SK-N-SH (cell line): ENCODE results near the gene SOWAHA. TPM values are rescaled to one million over a fixed set of nuclear protein-coding genes. Genes with fewer than 3 reads are reported as not detected.

Experiments used
- CTCF ChIA-PET: fragments of 300-600, 350-600 bp; formaldehyde crosslinking; extraction: SDS; loops from one replicate; lab custom pipeline; 2021; lab: Yijun Ruan, JAX
- POLR2A ChIA-PET: fragments of 350-600 bp; sonication (Branson Sonifier 250); formaldehyde crosslinking; extraction: SDS; loops from one replicate; lab custom pipeline; 2020; ENCODE audit warnings: antibody characterized with exemption, inconsistent platforms; lab: Yijun Ruan, JAX
- DNase-seq: peaks from one replicate; pipeline ENCODE4 v3.0.0; 2012
- H2AFZ ChIP-seq: fragments of 200-600 bp; sonication (generic); 2 replicates; pipeline ENCODE4 v1.8.1; 2016; ENCODE audit warnings: antibody characterized with exemption, mild to moderate bottlenecking, low read depth
- H3F3A ChIP-seq: fragments of 200-600 bp; sonication (generic); replicated peaks from 2 replicates; pipeline ENCODE3; 2016; ENCODE audit warnings: antibody characterized with exemption, mild to moderate bottlenecking; ENCODE audit not compliant: insufficient read depth
- H3K27ac ChIP-seq, 2 experiments: fragments of 200-500 bp in 1 of 2; fragments of 200-600 bp in 1 of 2; sonication (Bioruptor generic) in 1 of 2; sonication (generic), shearing (Covaris generic) in 1 of 2; 2 replicates each; pipeline versions ENCODE4 v1.5.1 to v1.6.1; 2014 to 2016; ENCODE audit warnings: low read depth in 2 of 2, inconsistent platforms in 1 of 2, low read length in 1 of 2, mild to moderate bottlenecking in 1 of 2, mixed read lengths in 1 of 2
- H3K27me3 ChIP-seq: fragments of 200-600 bp; sonication (generic), shearing (Covaris generic); 2 replicates; pipeline ENCODE4 v1.6.1; 2016; ENCODE audit warnings: mixed run types; ENCODE audit not compliant: insufficient read depth
- H3K36me3 ChIP-seq, 2 experiments: fragments of 200-500 bp in 1 of 2; fragments of 200-600 bp in 1 of 2; sonication (Bioruptor generic) in 1 of 2; sonication (generic) in 1 of 2; replicated peaks in 1 of 2; 2 replicates each; pipeline versions ENCODE3 to v1.5.1; 2014 to 2016; ENCODE audit warnings: low read length in 1 of 2, mild to moderate bottlenecking in 1 of 2; ENCODE audit not compliant: insufficient read depth in 2 of 2, control insufficient read depth in 1 of 2
- H3K4me1 ChIP-seq, 2 experiments: fragments of 200-500 bp in 1 of 2; fragments of 200-600 bp in 1 of 2; sonication (Bioruptor generic) in 1 of 2; sonication (generic), shearing (Covaris generic) in 1 of 2; 2 replicates each; pipeline versions ENCODE4 v1.5.1 to v1.6.1; 2014 to 2016; ENCODE audit warnings: low read depth in 1 of 2, low read length in 1 of 2, mixed run types in 1 of 2; ENCODE audit not compliant: insufficient read depth in 2 of 2, control insufficient read depth in 1 of 2
- H3K4me2 ChIP-seq: fragments of 200-600 bp; sonication (generic), shearing (Covaris generic); 2 replicates; pipeline ENCODE4 v1.6.1; 2017; ENCODE audit warnings: mixed run types
- H3K4me3 ChIP-seq, 2 experiments: fragments of 200-500 bp in 1 of 2; fragments of 200-600 bp in 1 of 2; sonication (Bioruptor generic) in 1 of 2; sonication (generic), shearing (Covaris generic) in 1 of 2; 2 replicates each; pipeline versions ENCODE4 v1.5.1 to v1.8.1; 2014 to 2016; ENCODE audit warnings: low read depth in 2 of 2, inconsistent platforms in 1 of 2, low read length in 1 of 2, mild to moderate bottlenecking in 1 of 2, mixed read lengths in 1 of 2, moderate library complexity in 1 of 2
- H3K79me2 ChIP-seq: fragments of 200-600 bp; sonication (generic); 2 replicates; pipeline ENCODE4 v1.8.1; 2017; ENCODE audit warnings: mild to moderate bottlenecking; ENCODE audit not compliant: insufficient read depth
- H3K9ac ChIP-seq: fragments of 200-600 bp; sonication (generic); 2 replicates; pipeline ENCODE4 v1.6.1; 2017; ENCODE audit warnings: mixed run types
- H3K9me2 ChIP-seq: fragments of 200-600 bp; sonication (generic); 2 replicates; pipeline ENCODE4 v1.6.1; 2017; ENCODE audit warnings: mixed run types
- H3K9me3 ChIP-seq: fragments of 200-600 bp; sonication (generic); 2 replicates; pipeline ENCODE4 v1.6.1; 2017; ENCODE audit warnings: mixed run types, mild to moderate bottlenecking, moderate library complexity
- H4K20me1 ChIP-seq: fragments of 200-600 bp; sonication (generic); 2 replicates; pipeline ENCODE4 v1.6.1; 2017; ENCODE audit warnings: mild to moderate bottlenecking, mixed run types; ENCODE audit not compliant: insufficient read depth
- CHD2 ChIP-seq: fragments of 150-350 bp; IDR thresholded peaks from 2 replicates; pipeline ENCODE4 v1.6.1; 2018; ENCODE audit warnings: low read length; ENCODE audit not compliant: partially characterized antibody
- ELF1 ChIP-seq: IDR thresholded peaks from 2 replicates; pipeline ENCODE4 v1.4.0; 2012
- FOSL2 ChIP-seq: IDR thresholded peaks from 2 replicates; pipeline ENCODE4 v1.4.0; 2012; ENCODE audit warnings: low read depth, mild to moderate bottlenecking, moderate library complexity, borderline replicate concordance
- FOXM1 ChIP-seq: IDR thresholded peaks from 2 replicates; pipeline ENCODE4 v1.4.0; 2012; ENCODE audit warnings: low read depth, mild to moderate bottlenecking
- GATA2 ChIP-seq: sonication (generic); formaldehyde crosslinking; IDR thresholded peaks from 2 replicates; pipeline ENCODE4 v1.5.0; 2020; ENCODE audit warnings: mild to moderate bottlenecking, missing genetic modification reagents
- JUND ChIP-seq: IDR thresholded peaks from 2 replicates; pipeline ENCODE4 v1.4.0; 2012
- MXI1 ChIP-seq: IDR thresholded peaks from 2 replicates; pipeline ENCODE4 v1.6.1; 2012; ENCODE audit warnings: mild to moderate bottlenecking, low read depth, low read length, improper control_type of control experiment
- NFIC ChIP-seq: IDR thresholded peaks from 2 replicates; pipeline ENCODE4 v1.4.0; 2012; ENCODE audit warnings: borderline replicate concordance
- RCOR1 ChIP-seq: fragments of 150-350 bp; IDR thresholded peaks from 2 replicates; pipeline ENCODE4 v1.6.1; 2017; ENCODE audit warnings: antibody characterized with exemption, low read length
- SIN3A ChIP-seq: IDR thresholded peaks from 2 replicates; pipeline ENCODE4 v1.6.1; 2012; ENCODE audit warnings: low read depth, mild to moderate bottlenecking, low read length, moderate library complexity, borderline replicate concordance
- TAF1 ChIP-seq: IDR thresholded peaks from 2 replicates; pipeline ENCODE4 v1.6.1; 2012; ENCODE audit warnings: low read depth, mild to moderate bottlenecking, low read length, moderate library complexity, borderline replicate concordance
- WGBS: methylation state at CpG from one replicate; pipeline ENCODE4 v1.1.6; 2017; ENCODE audit warnings: low lambda C conversion rate; 5-methylcytosine and 5-hydroxymethylcytosine counted together
- polyA plus RNA-seq, 3 experiments: library from polyadenylated mRNA; depleted of rRNA; stranded (reverse); fragments of >200 nt; gene quantifications; 2 replicates each; pipeline ENCODE4 v1.2.3, GENCODE V29; 2012
- TF ChIP-seq, protein P1 (sequence below): IDR thresholded peaks from 2 replicates; pipeline ENCODE4 v1.4.0; 2012; ENCODE audit warnings: low read depth, borderline replicate concordance
- TF ChIP-seq, protein P2 (sequence below): IDR thresholded peaks from 2 replicates; pipeline ENCODE4 v1.6.1; 2012; ENCODE audit warnings: mild to moderate bottlenecking, low read depth, low read length, moderate library complexity

The SOWAHA gene
- polyA plus RNA-seq, 1 of the 3 experiments (the other 2 are of a cell fraction): 0.30 TPM

DNA sequence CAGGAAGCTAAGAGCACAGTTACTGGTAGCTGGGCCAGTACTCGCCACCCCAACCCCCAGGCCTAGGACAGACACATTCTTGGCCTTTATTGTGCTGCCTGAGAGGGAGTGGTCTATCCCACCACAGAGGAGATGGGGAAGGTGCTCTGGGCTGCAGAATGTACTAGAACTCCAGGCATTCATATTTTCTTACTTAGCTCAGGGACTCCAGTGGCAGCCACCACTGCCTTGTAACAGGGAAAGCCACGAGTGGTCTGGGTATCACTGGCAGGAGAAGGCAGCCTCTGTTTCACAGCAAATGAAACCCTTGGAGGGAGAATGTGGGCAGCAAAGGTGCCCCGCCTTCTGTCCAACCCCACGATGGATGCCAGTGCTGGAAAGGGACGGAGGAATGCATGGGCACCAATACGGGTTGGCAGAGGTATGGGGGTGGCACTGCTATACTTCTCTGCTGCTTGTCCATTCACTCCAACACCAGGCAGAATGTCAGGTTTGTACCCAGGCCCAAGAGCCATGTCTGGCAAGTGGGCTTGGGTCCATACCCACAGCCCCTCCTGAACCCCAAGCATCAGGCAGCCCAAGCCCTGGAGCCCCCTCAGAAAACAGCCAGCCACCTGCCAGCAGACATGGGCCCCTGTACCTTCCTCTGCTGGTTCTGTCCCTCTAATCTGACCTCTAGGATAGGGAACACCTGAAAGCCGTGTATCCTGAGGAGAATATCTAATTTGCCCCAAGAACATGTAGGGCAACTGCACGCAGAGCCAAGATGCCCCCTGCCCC is 40.6 kb upstream of the SOWAHA start:
- Histone ChIP-seq H3K27ac (no peak overlapping the region), H4K20me1 (peaks cover 20% of the 10 kb centered on the region; the same call in 1 of the 2 replicates), H3K9me3 (no peaks in the 10 kb centered on the region), H3K9ac (no peak overlapping the region), H3K4me1 (peaks cover 19 to 52% of the 10 kb centered on the region in 2 experiments; a peak in 2 of 4 replicates), H3K4me3 (no peak overlapping the region), H3K9me2 (no peaks in the 10 kb centered on the region), H3K36me3 (no peaks in the 10 kb centered on the region), H3K4me2 (no peak overlapping the region), H3K79me2 (peaks cover 86% of the 10 kb centered on the region), H3K27me3 (no peaks in the 10 kb centered on the region), H3F3A (no peaks in the 10 kb centered on the region), H2AFZ (no peak overlapping the region)
- POLR2A ChIA-PET: no interaction called here
- no peak for DNase-seq
- 73% methylated on average over 6 of the region's 8 CpGs for WGBS
- CTCF ChIA-PET: interaction anchor here (1.0 to 1.4 kb wide), 2 partner anchors 48 to 55 kb away, joined by 4 to 5 read pairs; no protein-coding TSS in a partner anchor
- TF ChIP-seq JUND: no peak

DNA sequence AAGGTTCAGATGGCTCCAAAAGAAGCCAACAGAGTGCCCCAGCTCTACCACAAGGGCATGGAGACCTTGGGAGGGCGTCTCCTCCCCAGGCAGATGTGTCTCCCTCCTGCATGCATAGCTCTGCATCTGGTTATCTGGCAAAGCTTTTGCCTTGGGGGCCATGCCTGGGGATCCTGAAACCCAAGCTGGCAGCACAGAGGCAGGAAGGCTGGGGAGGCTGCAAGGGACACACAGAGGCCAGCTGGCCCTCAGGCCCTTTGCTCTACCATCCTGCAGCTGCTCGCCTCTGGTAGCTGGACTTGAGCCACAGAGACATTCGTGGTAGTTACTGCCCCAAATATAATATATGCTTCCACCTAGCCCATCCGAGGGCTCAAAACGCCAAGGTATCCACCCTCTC is 40.0 kb upstream of the SOWAHA start:
- H3K4me2 ChIP-seq: no peak overlapping the region
- 100% methylated on average over 3 of the region's 5 CpGs for WGBS

DNA sequence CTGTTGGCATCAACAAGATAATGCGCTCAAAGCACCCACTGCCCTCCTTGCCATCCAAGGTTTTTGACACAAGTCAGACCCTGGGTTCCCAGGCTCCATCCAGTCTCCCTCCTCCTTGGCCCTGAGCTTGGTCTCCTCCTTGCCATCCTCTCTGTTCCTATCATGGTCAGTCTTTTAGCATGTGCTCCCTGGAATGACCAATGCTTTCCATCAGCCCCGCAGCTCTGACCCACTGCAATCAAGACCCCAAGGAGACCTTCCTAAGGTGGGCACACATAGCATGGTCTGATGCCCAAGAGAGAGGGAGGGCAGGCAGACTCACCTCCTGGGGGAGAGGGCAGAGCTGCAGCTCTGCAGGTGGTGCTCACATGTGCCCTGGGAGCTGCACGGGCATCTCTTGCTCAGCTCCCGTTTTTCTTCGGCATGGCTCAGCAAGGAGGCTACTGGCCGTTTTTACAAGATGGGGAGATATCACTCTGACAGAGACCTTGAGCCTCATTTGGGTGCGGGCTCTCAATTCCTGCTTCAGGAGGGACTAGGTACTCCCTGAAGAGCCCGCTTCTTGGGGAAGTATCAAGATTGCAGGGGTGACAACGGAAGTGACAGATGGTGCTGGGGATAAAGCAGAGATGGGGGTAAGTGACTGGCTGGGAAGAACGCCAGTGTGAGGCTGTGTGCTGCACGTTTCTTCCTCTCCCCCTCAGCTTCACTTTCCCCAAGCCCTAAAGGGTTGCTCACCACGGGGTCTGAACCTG is 39.3 kb upstream of the SOWAHA start:
- 77% methylated on average over 12 of the region's 12 CpGs for WGBS
- ChIA-PET POLR2A (no interaction called here), CTCF (interaction anchor here (1.0 to 3.0 kb wide), 5 partner anchors 19 to 54 kb away, joined by 3 to 16 read pairs (median 5); partner anchors contain the start of gene CCNI2)
- Histone ChIP-seq H3K79me2 (peaks cover 75% of the 10 kb centered on the region), H3K36me3 (no peaks in the 10 kb centered on the region), H2AFZ (no peak overlapping the region), H3K27me3 (no peaks in the 10 kb centered on the region), H3K9me3 (no peaks in the 10 kb centered on the region), H3F3A (peaks cover 1% of the 10 kb centered on the region), H3K9ac (no peak overlapping the region), H3K9me2 (no peaks in the 10 kb centered on the region), H3K4me1 (peaks cover 10 to 49% of the 10 kb centered on the region in 2 experiments; a peak in 1 of 4 replicates), H3K4me3 (no peak overlapping the region), H4K20me1 (peaks cover 12% of the 10 kb centered on the region; the same call in 1 of the 2 replicates), H3K4me2 (no peak overlapping the region), H3K27ac (no peak overlapping the region; a peak in 1 of 4 replicates)
- no peak for DNase-seq
- TF ChIP-seq JUND (no peak), FOXM1 (no peak), CHD2 (no peak), MXI1 (no peak), TAF1 (no peak), RCOR1 (no peak), FOSL2 (no peak), ELF1 (no peak), GATA2 (no peak), SIN3A (no peak)
- TF ChIP-seq, protein P1, sequence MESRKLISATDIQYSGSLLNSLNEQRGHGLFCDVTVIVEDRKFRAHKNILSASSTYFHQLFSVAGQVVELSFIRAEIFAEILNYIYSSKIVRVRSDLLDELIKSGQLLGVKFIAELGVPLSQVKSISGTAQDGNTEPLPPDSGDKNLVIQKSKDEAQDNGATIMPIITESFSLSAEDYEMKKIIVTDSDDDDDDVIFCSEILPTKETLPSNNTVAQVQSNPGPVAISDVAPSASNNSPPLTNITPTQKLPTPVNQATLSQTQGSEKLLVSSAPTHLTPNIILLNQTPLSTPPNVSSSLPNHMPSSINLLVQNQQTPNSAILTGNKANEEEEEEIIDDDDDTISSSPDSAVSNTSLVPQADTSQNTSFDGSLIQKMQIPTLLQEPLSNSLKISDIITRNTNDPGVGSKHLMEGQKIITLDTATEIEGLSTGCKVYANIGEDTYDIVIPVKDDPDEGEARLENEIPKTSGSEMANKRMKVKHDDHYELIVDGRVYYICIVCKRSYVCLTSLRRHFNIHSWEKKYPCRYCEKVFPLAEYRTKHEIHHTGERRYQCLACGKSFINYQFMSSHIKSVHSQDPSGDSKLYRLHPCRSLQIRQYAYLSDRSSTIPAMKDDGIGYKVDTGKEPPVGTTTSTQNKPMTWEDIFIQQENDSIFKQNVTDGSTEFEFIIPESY: no peak
- TF ChIP-seq, protein P2, sequence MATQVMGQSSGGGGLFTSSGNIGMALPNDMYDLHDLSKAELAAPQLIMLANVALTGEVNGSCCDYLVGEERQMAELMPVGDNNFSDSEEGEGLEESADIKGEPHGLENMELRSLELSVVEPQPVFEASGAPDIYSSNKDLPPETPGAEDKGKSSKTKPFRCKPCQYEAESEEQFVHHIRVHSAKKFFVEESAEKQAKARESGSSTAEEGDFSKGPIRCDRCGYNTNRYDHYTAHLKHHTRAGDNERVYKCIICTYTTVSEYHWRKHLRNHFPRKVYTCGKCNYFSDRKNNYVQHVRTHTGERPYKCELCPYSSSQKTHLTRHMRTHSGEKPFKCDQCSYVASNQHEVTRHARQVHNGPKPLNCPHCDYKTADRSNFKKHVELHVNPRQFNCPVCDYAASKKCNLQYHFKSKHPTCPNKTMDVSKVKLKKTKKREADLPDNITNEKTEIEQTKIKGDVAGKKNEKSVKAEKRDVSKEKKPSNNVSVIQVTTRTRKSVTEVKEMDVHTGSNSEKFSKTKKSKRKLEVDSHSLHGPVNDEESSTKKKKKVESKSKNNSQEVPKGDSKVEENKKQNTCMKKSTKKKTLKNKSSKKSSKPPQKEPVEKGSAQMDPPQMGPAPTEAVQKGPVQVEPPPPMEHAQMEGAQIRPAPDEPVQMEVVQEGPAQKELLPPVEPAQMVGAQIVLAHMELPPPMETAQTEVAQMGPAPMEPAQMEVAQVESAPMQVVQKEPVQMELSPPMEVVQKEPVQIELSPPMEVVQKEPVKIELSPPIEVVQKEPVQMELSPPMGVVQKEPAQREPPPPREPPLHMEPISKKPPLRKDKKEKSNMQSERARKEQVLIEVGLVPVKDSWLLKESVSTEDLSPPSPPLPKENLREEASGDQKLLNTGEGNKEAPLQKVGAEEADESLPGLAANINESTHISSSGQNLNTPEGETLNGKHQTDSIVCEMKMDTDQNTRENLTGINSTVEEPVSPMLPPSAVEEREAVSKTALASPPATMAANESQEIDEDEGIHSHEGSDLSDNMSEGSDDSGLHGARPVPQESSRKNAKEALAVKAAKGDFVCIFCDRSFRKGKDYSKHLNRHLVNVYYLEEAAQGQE: no peak

More for the DNA sequence above, 40.0 kb upstream of the SOWAHA start:
- H4K20me1 ChIP-seq: peaks cover 19% of the 10 kb centered on the region; the same call in 1 of the 2 replicates
- peaks cover 82% of the 10 kb centered on the region for H3K79me2 ChIP-seq
- H3K27me3 ChIP-seq: no peaks in the 10 kb centered on the region
- H3K27ac ChIP-seq: no peak overlapping the region
- H3K4me3 ChIP-seq: no peak overlapping the region
- ChIA-PET POLR2A (no interaction called here), CTCF (interaction anchor here (1.0 to 3.0 kb wide), 4 partner anchors 18 to 55 kb away, joined by 3 to 13 read pairs (median 4); partner anchors contain the start of gene CCNI2)
- H3K9me3 ChIP-seq: no peaks in the 10 kb centered on the region
- no peaks in the 10 kb centered on the region for H3K36me3 ChIP-seq
- H3K9me2 ChIP-seq: no peaks in the 10 kb centered on the region
- H2AFZ ChIP-seq: no peak overlapping the region
- no peak for TF ChIP-seq GATA2
- TF ChIP-seq ELF1: no peak
- TF ChIP-seq NFIC: no peak
- TF ChIP-seq, all 33 proteins: peak for 0
- no peaks in the 10 kb centered on the region for H3F3A ChIP-seq
- DNase-seq: peak; percentile 15
- H3K9ac ChIP-seq: no peak overlapping the region
- H3K4me1 ChIP-seq: peaks cover 16 to 53% of the 10 kb centered on the region in 2 experiments; a peak in 2 of 4 replicates
